ENCODE measurements around the gene PNPLA7.

Gene PNPLA7

GRCh38 chr9:137488906-137489305, 61.3 kb downstream of the PNPLA7 start:
- DNase-seq: no peak
- in situ Hi-C loops (cut with HindIII; ENCODE audit: low pct_ligation_motif_present, low pct_unique_long_range_greater_than_20kb, low sequenced_read_pairs): no loop called here

GRCh38 chr9:137488327-137488653, 61.9 kb downstream of the PNPLA7 start:
- in situ Hi-C loops (cut with HindIII; ENCODE audit: low pct_ligation_motif_present, low pct_unique_long_range_greater_than_20kb, low sequenced_read_pairs): no loop called here
- no peak for DNase-seq

GRCh38 chr9:137487454-137488326, 62.5 kb downstream of the PNPLA7 start:
- in situ Hi-C loops (cut with HindIII; ENCODE audit: low pct_ligation_motif_present, low pct_unique_long_range_greater_than_20kb, low sequenced_read_pairs): no loop called here

GRCh38 chr9:137486545-137487453, 63.4 kb downstream of the PNPLA7 start:
- in situ Hi-C loops (cut with HindIII; ENCODE audit: low pct_ligation_motif_present, low pct_unique_long_range_greater_than_20kb, low sequenced_read_pairs): no loop called here
- no peak for DNase-seq

More at GRCh38 chr9:137487454-137488326, 62.5 kb downstream of the PNPLA7 start:
- DNase-seq: no peak

GRCh38 chr9:137486141-137486490, 64.1 kb downstream of the PNPLA7 start:
- DNase-seq: no peak
- in situ Hi-C loops (cut with HindIII; ENCODE audit: low pct_ligation_motif_present, low pct_unique_long_range_greater_than_20kb, low sequenced_read_pairs): no loop called here

GRCh38 chr9:137485343-137486140, 64.7 kb downstream of the PNPLA7 start:
- no peak for DNase-seq
- in situ Hi-C loops (cut with HindIII; ENCODE audit: low pct_ligation_motif_present, low pct_unique_long_range_greater_than_20kb, low sequenced_read_pairs): no loop called here

- in situ Hi-C loops (cut with HindIII; ENCODE audit: low pct_ligation_motif_present, low pct_unique_long_range_greater_than_20kb, low sequenced_read_pairs): no loop called here
- no peak for DNase-seq
Measured at GRCh38 chr9:137484551-137485315, 65.5 kb downstream of the PNPLA7 start.

GRCh38 chr9:137482094-137482781, 68.0 kb downstream of the PNPLA7 start:
- DNase-seq: no peak
- in situ Hi-C loops (cut with HindIII; ENCODE audit: low pct_ligation_motif_present, low pct_unique_long_range_greater_than_20kb, low sequenced_read_pairs): no loop called here

- in situ Hi-C loops (cut with HindIII; ENCODE audit: low pct_ligation_motif_present, low pct_unique_long_range_greater_than_20kb, low sequenced_read_pairs): no loop called here
- no peak for DNase-seq
Measured at GRCh38 chr9:137480686-137481683, 69.2 kb downstream of the PNPLA7 start.

GRCh38 chr9:137479892-137480685, 70.1 kb downstream of the PNPLA7 start:
- in situ Hi-C loops (cut with HindIII; ENCODE audit: low pct_ligation_motif_present, low pct_unique_long_range_greater_than_20kb, low sequenced_read_pairs): no loop called here
- DNase-seq: no peak

GRCh38 chr9:137478962-137479861, 71.0 kb downstream of the PNPLA7 start:
- in situ Hi-C loops (cut with HindIII; ENCODE audit: low pct_ligation_motif_present, low pct_unique_long_range_greater_than_20kb, low sequenced_read_pairs): no loop called here
- DNase-seq: no peak

GRCh38 chr9:137478613-137478961, 71.6 kb downstream of the PNPLA7 start:
- in situ Hi-C loops (cut with HindIII; ENCODE audit: low pct_ligation_motif_present, low pct_unique_long_range_greater_than_20kb, low sequenced_read_pairs): no loop called here
- no peak for DNase-seq

GRCh38 chr9:137477778-137478612, 72.2 kb downstream of the PNPLA7 start:
- in situ Hi-C loops (cut with HindIII; ENCODE audit: low pct_ligation_motif_present, low pct_unique_long_range_greater_than_20kb, low sequenced_read_pairs): no loop called here
- no peak for DNase-seq

GRCh38 chr9:137476856-137477255, 73.3 kb downstream of the PNPLA7 start:
- DNase-seq: no peak
- in situ Hi-C loops (cut with HindIII; ENCODE audit: low pct_ligation_motif_present, low pct_unique_long_range_greater_than_20kb, low sequenced_read_pairs): no loop called here
